ENCODE results near the gene EFHC1. TPM values are rescaled to one million over a fixed set of nuclear protein-coding genes. Genes with fewer than 3 reads are reported as not detected.

Gene EFHC1
- total and polyA plus RNA-seq, 2 donors (not counting 1 experiment from before 2014, with no cell fraction given), result 19.4 to 34.8 TPM

DNA sequence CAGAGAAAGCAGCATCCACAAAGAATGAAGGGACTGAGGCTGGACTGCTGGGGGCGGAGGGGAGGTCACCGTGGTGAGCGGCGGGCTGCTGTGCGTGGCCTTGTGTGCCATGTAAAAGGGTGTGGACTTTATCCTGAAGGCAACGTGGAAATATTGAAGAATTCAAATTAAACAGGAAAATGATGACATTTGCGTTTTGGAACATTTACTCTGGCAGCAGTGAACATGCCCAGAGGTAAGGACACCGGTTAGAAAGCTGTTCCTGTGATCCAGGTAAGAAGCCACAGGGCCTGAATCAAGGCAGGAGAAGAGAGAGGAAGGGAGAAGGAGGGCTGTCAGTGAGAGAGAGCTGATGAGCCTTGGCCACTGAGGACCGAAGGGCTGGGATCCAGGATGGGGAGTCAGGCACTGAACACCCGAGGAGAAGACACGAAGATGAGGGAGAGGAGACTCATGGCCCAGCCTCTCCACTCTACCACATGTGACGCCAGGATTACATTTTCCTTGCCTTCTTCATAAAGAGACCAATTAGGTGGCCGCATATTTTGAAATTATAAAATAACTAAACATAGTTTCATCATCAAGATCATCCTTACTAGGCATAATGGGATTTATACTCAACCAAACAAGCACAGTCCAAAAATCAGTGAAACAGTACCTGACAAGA, 98.3 kb downstream of the EFHC1 start:
- TF ChIP-seq, protein P1, sequence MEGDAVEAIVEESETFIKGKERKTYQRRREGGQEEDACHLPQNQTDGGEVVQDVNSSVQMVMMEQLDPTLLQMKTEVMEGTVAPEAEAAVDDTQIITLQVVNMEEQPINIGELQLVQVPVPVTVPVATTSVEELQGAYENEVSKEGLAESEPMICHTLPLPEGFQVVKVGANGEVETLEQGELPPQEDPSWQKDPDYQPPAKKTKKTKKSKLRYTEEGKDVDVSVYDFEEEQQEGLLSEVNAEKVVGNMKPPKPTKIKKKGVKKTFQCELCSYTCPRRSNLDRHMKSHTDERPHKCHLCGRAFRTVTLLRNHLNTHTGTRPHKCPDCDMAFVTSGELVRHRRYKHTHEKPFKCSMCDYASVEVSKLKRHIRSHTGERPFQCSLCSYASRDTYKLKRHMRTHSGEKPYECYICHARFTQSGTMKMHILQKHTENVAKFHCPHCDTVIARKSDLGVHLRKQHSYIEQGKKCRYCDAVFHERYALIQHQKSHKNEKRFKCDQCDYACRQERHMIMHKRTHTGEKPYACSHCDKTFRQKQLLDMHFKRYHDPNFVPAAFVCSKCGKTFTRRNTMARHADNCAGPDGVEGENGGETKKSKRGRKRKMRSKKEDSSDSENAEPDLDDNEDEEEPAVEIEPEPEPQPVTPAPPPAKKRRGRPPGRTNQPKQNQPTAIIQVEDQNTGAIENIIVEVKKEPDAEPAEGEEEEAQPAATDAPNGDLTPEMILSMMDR (IDR thresholded peaks at IDR 0.05), result no peak
- no peak for TF ChIP-seq EZH2 (IDR thresholded peaks at IDR 0.05; ENCODE audit: borderline replicate concordance, insufficient read depth, low read depth, low read length, poor library complexity, severe bottlenecking)
- no peak for DNase-seq
- Mint-ChIP-seq H3K27me3 (no peaks in the 10 kb centered on the region), H3K4me3 (no peak overlapping the region), H3K9me3 (ENCODE audit: insufficient read depth) (no peaks in the 10 kb centered on the region), H3K27ac (no peak overlapping the region), H3K4me1 (peaks cover 2% of the 10 kb centered on the region)
- H3K27ac ChIP-seq (ENCODE audit: low read length in 2 of 2), result no peak overlapping the region
- no peaks in the 10 kb centered on the region for H3K9me3 ChIP-seq (ENCODE audit: control extremely low read depth in 1 of 3, control insufficient read depth in 2 of 3, insufficient read depth in 1 of 3, low read length in 2 of 3)
- ChIA-PET POLR2A (no interaction called here), CTCF (no interaction called here)
- H3K79me2 ChIP-seq (ENCODE audit: control insufficient read depth, insufficient read depth, low read length), result no peaks in the 10 kb centered on the region
- no peak overlapping the region for H3K4me2 ChIP-seq (replicated peaks; ENCODE audit: low read depth, low read length, poor library complexity, severe bottlenecking)
- no peaks in the 10 kb centered on the region for H3K4me1 ChIP-seq (ENCODE audit: control insufficient read depth in 2 of 2, insufficient read depth in 2 of 2, low read length in 2 of 2)
- no peak overlapping the region for H3K4me3 ChIP-seq (ENCODE audit: control extremely low read depth in 1 of 5, extremely low read depth in 1 of 5, insufficient read depth in 1 of 5, low read depth in 2 of 5, low read length in 4 of 5)
- no peak for ATAC-seq (ENCODE audit: low read depth)
- WGBS (ENCODE audit: insufficient coverage), result 96% methylated on average over 11 of the region's 13 CpGs
- H2AFZ ChIP-seq (ENCODE audit: insufficient read depth, low read depth, low read length, poor library complexity, severe bottlenecking), result no peak overlapping the region
- peaks cover 0 to 33% of the 10 kb centered on the region in 2 experiments for H3K36me3 ChIP-seq (replicated peaks in 1 of 2; ENCODE audit: control extremely low read depth in 1 of 2, control insufficient read depth in 1 of 2, extremely low read depth in 1 of 2, insufficient read depth in 2 of 2, low read length in 1 of 2)
- no peaks in the 10 kb centered on the region for H3K27me3 ChIP-seq (replicated peaks in 1 of 4; ENCODE audit: control extremely low read depth in 1 of 4, control insufficient read depth in 3 of 4, insufficient read depth in 4 of 4, low read length in 3 of 4)
- H3K9ac ChIP-seq (ENCODE audit: low read length), result no peak overlapping the region
- H4K20me1 ChIP-seq (ENCODE audit: control insufficient read depth, insufficient read depth, low read length, poor library complexity, severe bottlenecking), result no peaks in the 10 kb centered on the region
- intact Hi-C loops (cut with micrococcal nuclease), result no loop called here

DNA sequence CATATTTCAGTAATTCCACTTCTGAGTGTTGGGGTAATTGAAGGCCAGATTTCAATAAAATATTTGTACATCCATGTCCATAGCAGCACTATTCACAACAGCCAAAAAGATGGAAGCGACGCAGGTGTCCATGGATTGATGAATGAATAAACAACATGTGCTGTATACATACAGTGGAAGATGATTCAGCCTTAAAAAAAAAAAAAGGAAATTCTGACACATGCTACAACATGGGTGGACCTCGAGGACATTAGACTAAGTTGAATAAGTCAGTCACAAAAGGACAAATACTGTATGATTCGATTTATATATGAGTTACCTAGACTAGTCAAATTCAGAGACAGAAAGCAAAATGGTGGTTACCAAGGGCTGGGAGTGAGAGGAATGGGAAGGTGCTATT, 99.5 kb downstream of the EFHC1 start:
- H3K27ac Mint-ChIP-seq, result no peak overlapping the region
- ChIA-PET POLR2A (no interaction called here), CTCF (no interaction called here)
- peaks cover 0 to 24% of the 10 kb centered on the region in 2 experiments for H3K36me3 ChIP-seq (replicated peaks in 1 of 2; ENCODE audit: control extremely low read depth in 1 of 2, control insufficient read depth in 1 of 2, extremely low read depth in 1 of 2, insufficient read depth in 2 of 2, low read length in 1 of 2)
- no peaks in the 10 kb centered on the region for H3K9me3 Mint-ChIP-seq (ENCODE audit: insufficient read depth)
- WGBS (ENCODE audit: insufficient coverage), result 100% methylated on average over 1 of the region's 4 CpGs
- ATAC-seq (ENCODE audit: low read depth), result no peak
- intact Hi-C loops (cut with micrococcal nuclease), result no loop called here
- H3K27ac ChIP-seq (ENCODE audit: low read length in 2 of 2), result no peak overlapping the region
- no peak for DNase-seq
- no peaks in the 10 kb centered on the region for H3K27me3 ChIP-seq (replicated peaks in 1 of 4; ENCODE audit: control extremely low read depth in 1 of 4, control insufficient read depth in 3 of 4, insufficient read depth in 4 of 4, low read length in 3 of 4)
- no peaks in the 10 kb centered on the region for H3K9me3 ChIP-seq (ENCODE audit: control extremely low read depth in 1 of 3, control insufficient read depth in 2 of 3, insufficient read depth in 1 of 3, low read length in 2 of 3)
- H3K4me2 ChIP-seq (replicated peaks; ENCODE audit: low read depth, low read length, poor library complexity, severe bottlenecking), result no peak overlapping the region
- no peak overlapping the region for H2AFZ ChIP-seq (ENCODE audit: insufficient read depth, low read depth, low read length, poor library complexity, severe bottlenecking)
- H3K27me3 Mint-ChIP-seq, result no peaks in the 10 kb centered on the region
- H3K4me1 Mint-ChIP-seq, result peaks cover 2% of the 10 kb centered on the region
- no peaks in the 10 kb centered on the region for H3K79me2 ChIP-seq (ENCODE audit: control insufficient read depth, insufficient read depth, low read length)
- no peak overlapping the region for H3K4me3 Mint-ChIP-seq
- no peak overlapping the region for H3K4me3 ChIP-seq (ENCODE audit: control extremely low read depth in 1 of 5, extremely low read depth in 1 of 5, insufficient read depth in 1 of 5, low read depth in 2 of 5, low read length in 4 of 5)
- no peak for TF ChIP-seq EZH2 (IDR thresholded peaks at IDR 0.05; ENCODE audit: borderline replicate concordance, insufficient read depth, low read depth, low read length, poor library complexity, severe bottlenecking)
- TF ChIP-seq, protein P1 (IDR thresholded peaks at IDR 0.05), result no peak
- no peak overlapping the region for H3K9ac ChIP-seq (ENCODE audit: low read length)
- no peaks in the 10 kb centered on the region for H3K4me1 ChIP-seq (ENCODE audit: control insufficient read depth in 2 of 2, insufficient read depth in 2 of 2, low read length in 2 of 2)
- no peaks in the 10 kb centered on the region for H4K20me1 ChIP-seq (ENCODE audit: control insufficient read depth, insufficient read depth, low read length, poor library complexity, severe bottlenecking)

All from B cell (primary cell).